Suppressor macrophage treated with lipopolysaccharide for 1 hour (primary cell): ENCODE results near the gene GABBR2.
A peak's percentile ranks its signal among the peaks of the same experiment; 100 is the strongest.

Source experiments
- DNase-seq, 3 donors: peaks; one replicate each; pipeline ENCODE4 v3.0.0-alpha.2; 2020 to 2022

Gene GABBR2

GRCh38 chr9:98385751-98386150, 323.0 kb downstream of the GABBR2 start:
- no peak for DNase-seq

GRCh38 chr9:98383758-98384157, 325.0 kb downstream of the GABBR2 start:
- no peak for DNase-seq

- no peak for DNase-seq
Measured at GRCh38 chr9:98381311-98382103, 327.2 kb downstream of the GABBR2 start.

- no peak for DNase-seq
Measured at GRCh38 chr9:98380065-98380681, 328.6 kb downstream of the GABBR2 start.

GRCh38 chr9:98379572-98379971, 329.2 kb downstream of the GABBR2 start:
- no peak for DNase-seq

GRCh38 chr9:98378794-98379193, 329.9 kb downstream of the GABBR2 start:
- DNase-seq: no peak

GRCh38 chr9:98378206-98378780, 330.4 kb downstream of the GABBR2 start:
- DNase-seq: no peak

- peak; percentile 47 to 51 (median 50) for DNase-seq
Measured at GRCh38 chr9:98375138-98375726, 333.5 kb downstream of the GABBR2 start.

- DNase-seq: no peak
Measured at GRCh38 chr9:98374385-98375051, 334.2 kb downstream of the GABBR2 start.

GRCh38 chr9:98373609-98374008, 335.1 kb downstream of the GABBR2 start:
- DNase-seq: peak in 2 of 3 donors; percentile 29 to 32

- no peak for DNase-seq
Measured at GRCh38 chr9:98372077-98372836, 336.5 kb downstream of the GABBR2 start.

- DNase-seq: no peak
Measured at GRCh38 chr9:98370976-98371315, 337.8 kb downstream of the GABBR2 start.

- no peak for DNase-seq
Measured at GRCh38 chr9:98370300-98370975, 338.3 kb downstream of the GABBR2 start.

GRCh38 chr9:98369896-98370295, 338.8 kb downstream of the GABBR2 start:
- DNase-seq: no peak

GRCh38 chr9:98369471-98369870, 339.3 kb downstream of the GABBR2 start:
- DNase-seq: no peak

- DNase-seq: no peak
Measured at GRCh38 chr9:98369066-98369425, 339.7 kb downstream of the GABBR2 start.

GRCh38 chr9:98368366-98369065, 340.2 kb downstream of the GABBR2 start:
- no peak for DNase-seq

- no peak for DNase-seq
Measured at GRCh38 chr9:98367923-98368322, 340.8 kb downstream of the GABBR2 start.

GRCh38 chr9:98367371-98367900, 341.3 kb downstream of the GABBR2 start:
- DNase-seq: no peak

- DNase-seq: peak; percentile 36 to 63 (median 43)
Measured at GRCh38 chr9:98365781-98366180, 343.0 kb downstream of the GABBR2 start.

GRCh38 chr9:98365227-98365669, 343.5 kb downstream of the GABBR2 start:
- DNase-seq: peak; percentile 44 to 58 (median 57)
